ENCODE results near the gene KLF13.

DNA sequence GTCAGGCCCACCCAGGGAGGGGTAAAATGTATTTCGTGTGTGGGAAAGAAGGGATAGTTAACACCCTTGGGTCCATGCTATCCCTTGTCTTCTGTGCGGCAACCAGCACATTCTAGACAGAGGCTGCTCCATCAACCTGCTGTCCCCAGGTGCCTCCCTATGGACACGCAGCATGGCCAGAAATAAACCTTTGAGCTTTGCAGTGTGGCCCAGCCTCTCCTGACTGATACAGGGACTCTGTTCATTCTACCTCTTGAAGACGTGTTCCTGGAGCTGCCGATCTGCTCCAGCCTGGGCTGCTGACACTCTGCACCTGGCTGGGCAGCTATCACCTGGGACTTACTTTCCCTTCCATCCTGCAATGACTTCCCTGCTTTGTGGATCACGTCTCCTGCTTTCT, 4.1 kb upstream of the KLF13 start:
- TF ChIP-seq CTCF (IDR thresholded peaks at IDR 0.05; ENCODE audit: low read depth, low read length, poor library complexity, severe bottlenecking) (no peak), EZH2phosphoT487 (IDR thresholded peaks at IDR 0.05; ENCODE audit: borderline replicate concordance, low read length) (no peak)
